DMS153 (cell line): ENCODE measurements around the gene GRAP2.
A peak's percentile ranks its signal among the peaks of the same experiment; 100 is the strongest.

ENCODE experiments used
- DNase-seq: peaks from one replicate; lab custom pipeline; 2025; lab: John Stamatoyannopoulos, UW

The GRAP2 gene

GRCh38 chr22:40014667-40015248 lies 113.9 kb downstream of the GRAP2 start:
- no peak for DNase-seq

GRCh38 chr22:40015358-40015976 lies 114.6 kb downstream of the GRAP2 start:
- DNase-seq: no peak

- no peak for DNase-seq
These were observed 117.2 kb downstream of the GRAP2 start for GRCh38 chr22:40018051-40018450.

DNA sequence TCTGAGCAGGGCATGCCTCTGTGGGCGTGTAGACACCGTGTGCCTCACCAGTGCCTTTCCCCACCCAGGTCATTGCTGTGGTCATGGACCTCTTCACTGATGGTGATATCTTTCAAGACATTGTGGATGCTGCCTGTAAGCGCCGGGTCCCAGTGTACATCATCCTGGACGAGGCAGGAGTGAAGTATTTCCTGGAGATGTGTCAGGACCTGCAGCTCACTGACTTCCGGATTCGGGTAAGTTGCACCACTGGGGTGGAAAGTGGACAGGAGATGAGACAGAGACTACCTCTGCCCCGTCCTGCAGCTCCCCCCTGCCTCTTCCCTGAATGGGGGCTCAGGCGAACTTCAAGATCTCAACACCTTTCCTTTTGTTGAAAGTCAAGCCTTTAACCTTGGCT lies 118.2 kb downstream of the GRAP2 start:
- no peak for DNase-seq

DNA sequence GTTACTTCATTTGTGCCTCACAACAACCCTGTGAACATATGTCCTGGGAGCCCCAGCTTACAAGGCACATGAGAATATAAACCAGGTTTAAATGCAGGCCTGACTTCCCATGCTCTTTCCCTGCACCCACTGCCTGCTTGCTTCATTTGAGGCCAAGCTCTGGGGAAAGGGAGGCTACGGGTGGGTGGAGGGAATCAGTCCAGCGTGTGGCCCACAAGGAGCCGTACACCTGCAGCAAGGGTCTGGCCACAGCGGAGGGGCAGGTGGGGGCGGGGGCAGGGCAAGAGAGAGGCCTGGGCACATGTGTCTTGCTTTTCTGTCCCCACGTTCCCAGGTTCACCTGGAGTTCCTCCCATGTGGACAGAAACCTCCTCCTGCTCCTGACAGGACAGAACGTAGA lies 120.1 kb downstream of the GRAP2 start:
- DNase-seq: no peak

- DNase-seq: peak; percentile 42
These were observed 120.6 kb downstream of the GRAP2 start for GRCh38 chr22:40021401-40022000.

GRCh38 chr22:40022536-40023240 lies 121.8 kb downstream of the GRAP2 start:
- no peak for DNase-seq
